ENCODE data around the gene ZNF81. TPM values are rescaled to one million over a fixed set of nuclear protein-coding genes. Genes with fewer than 3 reads are reported as not detected.
A peak's percentile ranks its signal among the peaks of the same experiment; 100 is the strongest.

The ZNF81 gene
- total and polyA plus RNA-seq, 2 experiments from 2014 or later: 6.9 to 12.7 TPM

DNA sequence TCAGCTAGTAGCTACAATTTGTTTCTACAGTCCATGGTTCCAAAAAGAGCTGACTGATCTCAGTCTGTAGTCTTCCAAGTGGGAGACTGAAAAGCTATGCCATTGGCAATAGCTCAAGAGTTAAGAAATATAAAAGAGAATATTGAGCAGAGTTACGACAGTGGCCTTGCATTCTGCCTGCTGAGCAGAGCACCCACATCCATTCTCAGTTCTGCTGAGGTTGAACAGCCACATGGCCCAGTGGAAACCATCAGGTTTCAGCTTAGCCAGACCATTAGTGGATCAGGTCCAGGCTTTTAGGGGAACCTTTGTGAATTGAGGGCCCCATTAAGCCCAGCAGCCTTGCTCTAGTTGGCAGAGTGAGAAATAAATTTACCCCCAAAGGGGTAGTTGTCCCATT is 28.1 kb downstream of the ZNF81 start:
- Histone ChIP-seq H3K27ac (no peak overlapping the region), H3K27me3 (no peaks in the 10 kb centered on the region), H3K4me3 (no peak overlapping the region), H3K36me3 (no peaks in the 10 kb centered on the region), H3K9me3 (ENCODE audit: low read depth) (no peaks in the 10 kb centered on the region), H3K4me1 (ENCODE audit: low read depth) (no peaks in the 10 kb centered on the region)
- DNase-seq (ENCODE audit: low read depth in 1 of 2, low spot score in 1 of 2): peak in 1 of 2 donors; percentile 8
- TF ChIP-seq, protein P1, sequence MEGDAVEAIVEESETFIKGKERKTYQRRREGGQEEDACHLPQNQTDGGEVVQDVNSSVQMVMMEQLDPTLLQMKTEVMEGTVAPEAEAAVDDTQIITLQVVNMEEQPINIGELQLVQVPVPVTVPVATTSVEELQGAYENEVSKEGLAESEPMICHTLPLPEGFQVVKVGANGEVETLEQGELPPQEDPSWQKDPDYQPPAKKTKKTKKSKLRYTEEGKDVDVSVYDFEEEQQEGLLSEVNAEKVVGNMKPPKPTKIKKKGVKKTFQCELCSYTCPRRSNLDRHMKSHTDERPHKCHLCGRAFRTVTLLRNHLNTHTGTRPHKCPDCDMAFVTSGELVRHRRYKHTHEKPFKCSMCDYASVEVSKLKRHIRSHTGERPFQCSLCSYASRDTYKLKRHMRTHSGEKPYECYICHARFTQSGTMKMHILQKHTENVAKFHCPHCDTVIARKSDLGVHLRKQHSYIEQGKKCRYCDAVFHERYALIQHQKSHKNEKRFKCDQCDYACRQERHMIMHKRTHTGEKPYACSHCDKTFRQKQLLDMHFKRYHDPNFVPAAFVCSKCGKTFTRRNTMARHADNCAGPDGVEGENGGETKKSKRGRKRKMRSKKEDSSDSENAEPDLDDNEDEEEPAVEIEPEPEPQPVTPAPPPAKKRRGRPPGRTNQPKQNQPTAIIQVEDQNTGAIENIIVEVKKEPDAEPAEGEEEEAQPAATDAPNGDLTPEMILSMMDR (IDR thresholded peaks at IDR 0.05; ENCODE audit: low read depth, low read length): no peak

DNA sequence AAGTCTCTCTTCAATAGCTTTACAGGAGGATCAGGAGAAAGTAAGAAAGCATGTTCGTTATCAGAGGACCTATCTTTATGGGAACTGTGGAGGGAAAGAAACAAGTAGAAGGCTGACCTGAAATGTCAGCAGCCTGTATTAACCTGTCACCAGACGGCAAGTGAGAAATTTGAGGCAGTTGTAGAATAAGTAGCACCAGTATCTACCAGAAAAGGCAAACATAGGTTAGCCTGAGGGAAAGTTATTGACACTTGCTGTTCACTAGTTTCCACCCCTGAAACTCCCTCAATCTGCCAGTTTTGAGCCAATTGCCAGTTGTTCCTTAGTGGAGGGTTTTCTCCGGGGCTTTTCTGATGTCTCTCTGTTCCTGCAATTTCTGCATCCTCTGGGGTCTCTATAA is 36.4 kb downstream of the ZNF81 start:
- H3K4me1 ChIP-seq (ENCODE audit: low read depth): no peaks in the 10 kb centered on the region
- H3K4me3 ChIP-seq: no peak overlapping the region
- no peak overlapping the region for H3K27ac ChIP-seq
- no peaks in the 10 kb centered on the region for H3K27me3 ChIP-seq
- TF ChIP-seq, protein P1 (IDR thresholded peaks at IDR 0.05; ENCODE audit: low read depth, low read length): no peak
- no peak for DNase-seq (ENCODE audit: low read depth in 1 of 2, low spot score in 1 of 2)
- H3K9me3 ChIP-seq (ENCODE audit: low read depth): no peaks in the 10 kb centered on the region
- no peaks in the 10 kb centered on the region for H3K36me3 ChIP-seq

DNA sequence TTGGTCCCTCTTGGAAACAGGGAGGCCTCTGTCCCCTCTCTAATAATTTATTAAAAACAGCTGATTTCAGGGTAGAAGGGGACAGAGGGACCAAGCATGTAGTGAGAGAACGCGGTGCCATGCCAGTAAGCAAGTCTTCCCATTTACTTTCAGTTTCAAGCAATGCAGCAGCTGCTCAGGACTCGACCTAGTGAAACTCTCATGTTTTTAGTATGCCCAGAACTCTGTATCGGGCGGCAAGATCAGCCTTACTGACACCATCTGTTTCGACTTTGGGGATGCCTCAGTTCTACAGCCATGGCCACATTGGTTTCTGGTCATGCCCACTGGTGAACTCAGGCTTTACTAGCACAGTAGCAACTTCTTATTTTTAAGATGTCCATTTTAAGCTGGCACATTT is 40.6 kb downstream of the ZNF81 start:
- DNase-seq (ENCODE audit: low read depth in 1 of 2, low spot score in 1 of 2): no peak
- Histone ChIP-seq H3K4me1 (ENCODE audit: low read depth) (no peaks in the 10 kb centered on the region), H3K27ac (no peak overlapping the region), H3K27me3 (no peaks in the 10 kb centered on the region), H3K36me3 (no peaks in the 10 kb centered on the region), H3K4me3 (no peak overlapping the region), H3K9me3 (ENCODE audit: low read depth) (no peaks in the 10 kb centered on the region)
- TF ChIP-seq, protein P1 (IDR thresholded peaks at IDR 0.05; ENCODE audit: low read depth, low read length): no peak

DNA sequence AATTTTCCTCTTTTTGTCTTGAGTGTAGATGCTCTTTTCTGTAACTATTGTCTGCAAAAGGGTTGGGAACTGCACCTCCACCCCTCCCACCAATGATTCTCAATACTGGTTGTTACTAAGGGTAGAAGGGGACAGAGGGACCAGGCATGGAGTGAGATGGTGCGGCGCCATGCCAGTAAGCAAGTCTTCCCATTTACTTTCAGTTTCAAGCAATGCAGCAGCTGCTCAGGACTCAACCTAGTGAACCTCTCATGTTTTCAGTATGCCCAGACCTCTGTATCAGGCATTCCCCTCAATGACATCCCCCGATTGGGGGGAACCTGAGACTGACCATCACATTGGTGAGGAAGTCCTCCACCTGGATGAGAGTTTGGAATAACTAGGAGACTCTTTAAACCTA is 41.5 kb downstream of the ZNF81 start:
- H3K36me3 ChIP-seq: no peaks in the 10 kb centered on the region
- no peaks in the 10 kb centered on the region for H3K9me3 ChIP-seq (ENCODE audit: low read depth)
- no peaks in the 10 kb centered on the region for H3K27me3 ChIP-seq
- no peak overlapping the region for H3K27ac ChIP-seq
- no peak for DNase-seq (ENCODE audit: low read depth in 1 of 2, low spot score in 1 of 2)
- no peak overlapping the region for H3K4me3 ChIP-seq
- TF ChIP-seq, protein P1 (IDR thresholded peaks at IDR 0.05; ENCODE audit: low read depth, low read length): no peak
- no peaks in the 10 kb centered on the region for H3K4me1 ChIP-seq (ENCODE audit: low read depth)

DNA sequence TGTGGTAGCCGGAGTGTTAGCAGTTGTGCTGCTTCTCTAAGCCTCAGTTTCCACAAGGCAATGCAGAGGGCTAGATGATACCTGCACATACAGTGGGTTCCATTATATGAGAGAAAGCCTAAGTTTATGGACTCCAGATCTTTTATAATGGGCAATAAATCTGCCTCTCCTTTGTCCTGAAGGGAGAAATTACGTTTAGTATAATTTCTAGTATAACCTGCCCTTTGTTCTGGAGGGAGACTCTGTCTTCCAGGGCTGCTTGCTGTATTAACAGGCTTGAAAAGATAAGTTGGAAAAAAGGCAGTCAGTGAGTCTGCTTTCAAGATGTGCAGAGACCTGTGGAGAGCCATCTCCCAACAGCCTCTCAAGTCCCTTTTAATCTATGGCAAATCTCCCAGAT is 42.8 kb downstream of the ZNF81 start:
- no peaks in the 10 kb centered on the region for H3K27me3 ChIP-seq
- no peak for DNase-seq (ENCODE audit: low read depth in 1 of 2, low spot score in 1 of 2)
- H3K4me1 ChIP-seq (ENCODE audit: low read depth): no peaks in the 10 kb centered on the region
- H3K9me3 ChIP-seq (ENCODE audit: low read depth): no peaks in the 10 kb centered on the region
- no peak overlapping the region for H3K27ac ChIP-seq
- no peaks in the 10 kb centered on the region for H3K36me3 ChIP-seq
- TF ChIP-seq, protein P1 (IDR thresholded peaks at IDR 0.05; ENCODE audit: low read depth, low read length): no peak
- no peak overlapping the region for H3K4me3 ChIP-seq

DNA sequence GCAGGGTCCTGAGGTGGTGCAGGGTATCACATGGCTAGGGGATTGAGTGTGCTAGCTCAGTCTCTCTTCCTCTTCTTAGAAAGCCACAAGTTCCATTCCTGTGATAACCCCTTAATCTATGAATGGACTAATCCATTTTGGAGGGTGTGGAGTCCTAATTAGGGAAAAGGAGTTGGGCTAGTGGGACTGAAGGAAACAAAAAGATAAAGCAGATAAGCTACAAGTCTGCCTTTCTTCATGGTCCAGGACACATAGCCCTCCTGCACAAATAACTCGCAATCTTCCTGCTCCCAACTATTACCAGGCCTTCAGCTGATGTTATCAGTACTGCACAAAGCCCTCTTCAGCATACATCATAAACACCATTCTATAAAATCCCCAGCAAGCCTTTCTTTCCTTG is 44.2 kb downstream of the ZNF81 start:
- no peaks in the 10 kb centered on the region for H3K4me1 ChIP-seq (ENCODE audit: low read depth)
- no peak overlapping the region for H3K4me3 ChIP-seq
- DNase-seq (ENCODE audit: low read depth in 1 of 2, low spot score in 1 of 2): no peak
- H3K27me3 ChIP-seq: no peaks in the 10 kb centered on the region
- H3K9me3 ChIP-seq (ENCODE audit: low read depth): no peaks in the 10 kb centered on the region
- H3K36me3 ChIP-seq: no peaks in the 10 kb centered on the region
- TF ChIP-seq, protein P1 (IDR thresholded peaks at IDR 0.05; ENCODE audit: low read depth, low read length): no peak
- H3K27ac ChIP-seq: no peak overlapping the region

All from cardiac muscle cell (in vitro differentiated cells and primary cell).